ACHN (cell line): ENCODE data around the gene ADGRL1.

Experiments
- DNase-seq: peaks from one replicate; pipeline ENCODE4 v3.0.0-alpha.2; 2015
- in situ Hi-C: cut with HindIII; loops from 2 replicates; pipeline ENCODE4 v1.10.0; 2017; ENCODE audit warnings: low sequenced_read_pairs, low pct_ligation_motif_present, low pct_unique_long_range_greater_than_20kb

ADGRL1 gene

DNA sequence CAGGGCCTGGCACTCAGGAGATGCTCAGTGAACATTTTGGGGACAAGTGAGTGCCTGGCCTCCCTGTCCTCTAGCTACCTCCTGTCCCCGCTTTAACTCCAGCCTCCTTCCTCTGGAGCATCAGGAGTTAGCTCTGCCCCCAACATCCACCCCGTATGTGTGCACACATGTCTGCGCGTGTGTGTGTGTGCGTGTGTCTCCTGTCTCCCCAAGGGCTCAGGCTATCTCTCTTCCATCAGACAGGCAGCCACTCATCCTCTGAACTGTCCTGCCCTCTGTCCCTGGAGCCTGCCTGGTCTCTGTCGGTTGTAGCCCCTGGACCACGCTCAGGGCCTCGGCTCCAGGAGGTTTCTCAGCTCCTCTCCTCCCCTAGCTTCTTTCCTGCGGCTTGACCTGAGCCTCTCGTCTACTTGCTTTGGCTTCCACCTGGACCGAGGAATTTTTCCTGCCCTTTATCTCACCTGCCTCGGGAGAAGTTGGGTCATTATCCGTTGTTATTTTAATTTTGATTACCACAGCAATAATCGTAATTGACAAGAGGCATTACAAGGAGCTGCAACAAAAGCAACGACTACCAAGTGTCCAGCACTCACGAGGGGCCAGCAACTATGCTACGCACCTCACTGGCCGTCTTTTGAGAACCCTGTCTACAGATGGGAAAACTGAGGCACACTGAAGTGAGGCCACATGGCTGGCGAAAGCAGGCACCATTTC is 37.6 kb downstream of the ADGRL1 start:
- in situ Hi-C loops, result no loop called here
- no peak for DNase-seq

DNA sequence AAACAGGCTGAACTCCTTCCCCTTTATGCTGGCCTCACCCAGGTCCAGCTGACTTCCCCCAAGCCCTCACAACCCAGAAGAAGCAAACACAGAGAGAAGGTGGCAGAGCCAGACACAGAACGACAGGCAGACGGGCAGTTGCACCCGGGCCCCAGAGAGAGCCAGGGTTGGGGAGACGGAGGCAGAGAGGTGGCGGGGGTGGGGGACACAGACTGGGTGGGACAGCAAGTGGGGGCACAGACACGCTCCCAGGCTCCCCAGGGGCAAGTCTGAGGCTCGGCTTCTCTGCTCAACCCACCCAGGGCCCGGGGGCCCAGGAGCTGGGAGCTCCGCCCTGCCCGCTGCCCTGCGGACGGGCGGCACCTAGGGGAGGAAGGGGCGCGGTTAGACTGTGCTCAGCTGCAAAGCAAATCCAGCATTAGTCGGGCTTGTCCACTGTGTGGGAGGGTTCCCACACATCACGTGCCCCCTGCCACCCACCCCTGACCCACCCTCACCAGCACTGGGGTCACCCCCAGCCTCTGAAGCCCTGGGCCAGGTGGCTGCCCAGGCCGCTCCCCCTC is 38.3 kb downstream of the ADGRL1 start:
- DNase-seq, result no peak
- in situ Hi-C loops, result no loop called here

DNA sequence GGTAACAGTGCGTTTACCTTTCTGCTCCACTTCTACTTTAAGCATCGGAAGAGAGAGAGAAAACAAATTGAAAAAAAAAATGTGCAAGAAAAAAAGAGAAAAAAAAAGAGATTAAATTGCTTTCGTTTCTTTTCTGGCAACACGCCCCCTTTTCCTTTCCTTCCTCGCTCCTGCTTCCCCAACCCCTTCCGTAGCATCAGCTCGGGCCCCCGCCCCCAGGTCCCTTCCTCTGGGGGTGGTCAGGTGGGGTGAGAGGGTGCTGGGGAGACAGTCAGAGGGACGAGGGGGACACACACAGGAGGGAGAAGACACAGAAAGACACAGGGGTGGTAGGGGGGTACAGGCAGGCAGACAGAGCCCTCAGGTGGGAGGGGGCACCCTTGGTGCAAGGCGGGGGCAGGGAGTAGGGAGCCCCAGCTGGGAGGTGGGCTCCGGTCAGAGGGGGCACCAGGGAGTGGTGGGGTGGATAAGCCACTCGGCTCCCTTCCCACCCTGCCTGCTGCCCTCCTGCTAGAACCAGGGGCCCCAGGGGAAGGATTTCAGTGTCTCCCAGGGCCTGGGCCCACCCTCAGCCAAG is 38.9 kb downstream of the ADGRL1 start:
- DNase-seq, result no peak
- in situ Hi-C loops, result no loop called here

DNA sequence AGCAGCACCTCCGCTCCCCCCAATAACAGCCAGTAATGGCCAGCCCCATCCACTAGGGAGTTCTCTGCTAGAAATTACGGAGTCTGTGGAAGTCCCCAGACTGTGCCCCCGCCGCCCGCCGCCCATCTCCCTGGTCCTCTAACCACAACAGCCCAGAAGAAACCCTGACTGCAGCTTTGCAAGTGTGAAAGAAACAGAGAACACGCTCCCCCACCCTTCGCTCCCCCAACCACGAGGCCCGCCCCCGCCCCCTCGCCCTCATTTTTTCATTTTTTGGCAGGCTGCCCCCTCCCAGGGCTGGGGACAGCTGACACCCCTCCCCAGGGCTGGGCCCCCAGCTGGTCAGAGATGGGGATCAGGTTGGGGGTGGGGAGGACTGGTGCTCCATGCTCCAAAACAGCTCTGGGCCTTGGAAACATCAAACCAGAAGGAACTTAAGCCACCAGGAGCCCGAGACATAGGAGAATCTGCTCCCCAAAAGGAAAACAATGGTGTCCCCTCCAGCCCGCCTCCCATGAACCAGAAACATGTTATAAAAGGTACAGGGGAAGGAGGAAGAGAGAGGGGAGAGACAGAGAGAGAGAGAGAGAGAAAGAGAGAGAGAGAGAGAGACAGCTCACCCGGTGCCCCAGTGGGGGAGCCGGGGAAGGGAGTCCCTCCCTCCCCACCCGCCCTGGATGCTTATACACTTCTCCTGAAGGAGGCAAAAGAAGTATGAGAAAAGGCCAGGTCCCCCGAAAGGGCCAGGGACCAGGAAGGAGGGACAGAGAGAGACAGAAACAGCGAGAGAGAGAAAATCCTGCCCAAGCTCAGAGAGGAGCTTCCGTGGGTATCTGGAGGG is 39.8 kb downstream of the ADGRL1 start:
- DNase-seq, result no peak
- in situ Hi-C loops, result no loop called here

DNA sequence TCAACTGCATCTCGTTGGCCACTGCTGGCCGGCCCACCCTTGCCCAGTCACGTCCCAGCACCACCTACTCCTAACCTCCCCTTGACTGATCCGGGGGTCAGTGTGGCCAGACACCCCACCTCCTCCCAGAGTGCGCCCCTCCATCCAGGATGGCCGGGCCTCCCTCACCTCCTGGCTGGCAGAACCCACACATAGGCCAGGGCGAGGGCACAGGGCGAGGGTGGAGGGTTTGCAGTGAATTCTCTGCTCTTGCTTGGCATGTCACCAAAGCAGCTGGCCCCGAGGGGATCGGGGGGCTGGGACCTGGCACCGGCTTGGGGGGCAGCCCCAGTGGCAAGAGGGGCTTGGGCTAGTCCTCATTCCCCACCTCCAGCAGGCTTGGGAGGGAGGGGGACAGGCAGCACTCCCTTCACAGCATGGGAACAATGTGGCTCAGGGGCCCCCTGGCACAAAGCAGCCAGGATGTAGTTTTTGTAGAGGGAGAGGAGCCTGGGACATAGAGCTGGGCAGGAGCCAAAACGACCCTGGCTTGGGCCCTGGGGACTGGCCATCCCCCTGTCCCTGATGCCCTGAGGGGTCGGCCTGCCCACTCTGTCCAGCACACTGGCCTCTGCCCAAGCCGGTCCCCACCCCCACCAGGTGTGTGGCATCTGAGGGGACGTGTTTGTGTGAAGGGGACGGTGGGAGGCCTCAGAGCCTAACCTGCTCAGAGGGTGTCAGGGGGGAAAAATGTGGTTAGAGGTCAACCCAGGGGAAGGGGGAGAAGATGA is 41.1 kb downstream of the ADGRL1 start:
- in situ Hi-C loops, result no loop called here

DNA sequence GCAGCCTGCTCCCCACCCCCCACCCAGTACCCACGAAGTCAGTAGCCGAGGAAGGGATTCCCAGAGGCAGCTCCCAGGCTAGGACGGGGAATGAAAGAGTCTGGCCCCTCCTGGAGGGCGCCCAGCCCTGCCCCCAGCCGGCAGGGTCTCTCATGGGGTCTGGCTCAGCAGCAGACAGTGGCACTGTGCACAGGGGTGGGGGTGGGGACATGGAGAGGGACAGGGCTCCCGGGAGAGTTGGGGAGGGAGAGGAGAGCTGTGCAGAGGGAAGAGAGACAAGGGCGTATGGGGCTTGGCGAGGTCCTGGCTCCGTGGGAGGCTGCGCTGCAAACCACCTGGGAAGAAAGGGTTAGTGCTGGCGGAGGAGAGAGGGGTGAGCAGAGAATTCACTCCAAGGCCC is 41.9 kb downstream of the ADGRL1 start:
- DNase-seq, result no peak
- in situ Hi-C loops, result no loop called here

More for the DNA sequence above, 41.1 kb downstream of the ADGRL1 start:
- DNase-seq, result no peak

DNA sequence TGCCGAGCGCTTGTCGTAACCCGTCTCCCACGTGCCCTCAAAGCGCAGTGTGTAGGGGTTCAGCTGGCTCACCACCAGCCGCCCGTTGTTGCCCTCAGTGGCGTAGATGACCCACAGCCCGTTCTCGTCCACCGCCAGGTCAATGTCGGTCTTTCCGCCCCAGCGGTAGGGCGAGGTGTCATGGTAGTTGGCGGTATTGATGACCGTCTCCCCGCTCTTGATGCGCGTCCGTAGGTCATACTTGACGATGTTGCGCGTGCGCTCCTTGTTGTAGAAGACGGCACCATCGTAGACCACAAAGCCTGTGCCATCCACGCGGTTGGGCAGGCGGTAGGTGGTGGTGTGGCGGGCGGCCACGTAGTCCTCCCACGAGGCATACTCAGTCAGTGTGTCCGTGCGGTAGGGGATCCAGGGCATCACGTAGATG is 43.1 kb downstream of the ADGRL1 start:
- in situ Hi-C loops, result no loop called here
- no peak for DNase-seq

DNA sequence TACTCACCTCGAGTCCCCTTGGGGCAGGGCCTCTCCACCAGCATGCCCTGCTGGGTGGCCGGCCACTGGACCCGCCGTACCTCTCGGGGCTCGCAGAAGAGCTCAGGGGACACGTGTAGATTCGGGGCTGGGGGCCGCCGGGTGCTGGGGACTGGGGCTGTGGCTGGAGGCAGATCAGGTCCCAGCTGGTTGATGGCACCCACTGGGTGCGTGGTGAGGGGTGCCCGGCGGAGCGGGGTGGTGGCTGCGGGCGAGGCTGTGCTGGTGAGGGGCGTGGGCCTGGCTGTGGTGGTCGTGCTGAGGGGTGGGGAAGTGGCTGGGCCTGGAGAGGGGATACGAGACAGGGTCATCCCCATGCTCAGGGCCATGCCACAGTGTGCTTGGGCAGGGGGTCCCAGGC is 44.7 kb downstream of the ADGRL1 start:
- in situ Hi-C loops, result no loop called here
- no peak for DNase-seq

DNA sequence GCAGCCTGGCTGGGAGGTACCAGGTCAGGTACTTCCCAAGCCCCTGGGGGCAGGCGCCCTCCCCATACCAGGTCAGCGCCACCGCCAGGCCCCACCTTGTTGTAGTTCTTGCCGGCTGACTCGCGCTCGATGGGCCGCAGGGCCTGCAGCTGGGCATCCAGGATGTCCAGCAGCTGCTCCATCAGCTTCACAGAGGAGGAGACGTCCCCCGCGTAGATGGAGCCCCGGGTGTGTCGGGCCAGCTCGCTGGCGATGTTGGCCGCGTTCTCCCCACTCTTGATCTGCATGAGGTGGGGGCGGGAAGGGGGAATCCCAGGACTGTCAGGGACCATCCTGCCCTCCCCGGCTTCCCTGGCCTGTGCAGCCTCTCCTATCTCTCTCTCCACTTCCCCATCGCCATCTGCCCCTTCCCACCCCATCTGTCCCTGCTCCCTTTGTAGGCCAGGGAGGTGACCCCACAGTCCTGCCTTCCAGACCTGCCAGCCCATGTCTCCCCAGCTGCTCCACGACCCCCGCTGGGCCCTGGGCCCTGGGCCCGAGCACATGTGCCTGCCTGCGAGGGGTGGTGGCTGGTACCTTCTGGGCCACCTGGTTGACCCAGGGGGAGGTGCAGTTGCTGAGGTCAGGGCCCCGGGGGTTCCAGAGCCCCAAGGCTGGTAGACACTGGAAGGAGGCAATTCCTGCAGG is 45.8 kb downstream of the ADGRL1 start:
- no peak for DNase-seq
- in situ Hi-C loops, result no loop called here

DNA sequence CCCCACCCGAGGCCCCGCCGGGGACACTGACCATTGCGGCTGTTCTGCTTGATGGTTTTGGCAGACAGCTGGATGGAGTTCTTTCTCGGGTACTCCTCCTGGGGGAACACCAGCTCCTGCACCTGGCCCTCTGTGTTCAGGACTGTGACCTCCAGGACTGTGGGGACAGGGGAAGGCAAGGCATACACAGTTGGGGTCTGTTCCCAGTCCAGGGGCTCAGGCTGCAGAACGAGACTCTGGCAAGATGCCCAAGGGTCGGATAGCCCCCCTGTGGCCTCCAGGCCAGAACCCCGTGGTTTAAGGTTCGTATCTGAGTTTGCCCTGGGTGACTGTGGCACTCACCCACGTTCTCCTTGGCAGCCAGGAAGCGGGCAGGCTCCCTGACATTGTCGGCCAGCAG is 46.9 kb downstream of the ADGRL1 start:
- no peak for DNase-seq
- in situ Hi-C loops, result no loop called here

DNA sequence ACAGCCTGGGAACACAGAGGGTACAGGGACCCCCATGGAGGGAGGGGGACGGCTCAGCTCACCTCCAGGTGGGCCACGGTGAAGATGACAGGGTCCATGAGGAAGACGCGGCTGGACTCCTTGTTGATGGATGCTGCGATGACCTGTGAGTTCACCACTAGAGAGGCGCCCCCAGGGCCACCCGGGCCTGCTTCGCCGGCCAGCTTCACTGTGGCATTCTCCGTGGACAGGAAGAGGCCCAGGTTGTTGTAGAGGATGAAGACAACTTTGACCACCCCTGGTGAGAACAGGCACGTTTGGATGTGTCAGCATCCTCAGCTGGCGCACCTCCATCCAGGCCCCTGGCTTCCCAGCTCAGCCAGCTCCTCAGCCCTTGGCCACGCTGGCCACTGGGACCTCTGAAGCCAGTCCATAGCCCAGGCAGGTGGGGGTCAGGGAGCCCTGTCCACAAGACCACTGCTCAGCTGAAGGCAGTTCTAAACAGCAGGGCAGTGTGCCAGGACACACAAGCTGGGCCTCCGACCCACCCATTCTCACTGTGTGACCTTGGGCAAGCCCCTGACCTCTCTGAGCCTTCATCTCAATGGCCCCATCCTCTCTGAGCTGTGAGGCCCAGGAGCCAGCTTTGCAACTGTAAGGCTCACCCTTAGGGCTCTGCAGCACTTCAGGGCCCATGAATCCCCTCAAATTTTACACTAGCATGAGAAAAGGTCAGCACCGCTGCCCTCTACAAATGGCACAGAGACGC is 47.5 kb downstream of the ADGRL1 start:
- in situ Hi-C loops, result no loop called here
- DNase-seq, result no peak

DNA sequence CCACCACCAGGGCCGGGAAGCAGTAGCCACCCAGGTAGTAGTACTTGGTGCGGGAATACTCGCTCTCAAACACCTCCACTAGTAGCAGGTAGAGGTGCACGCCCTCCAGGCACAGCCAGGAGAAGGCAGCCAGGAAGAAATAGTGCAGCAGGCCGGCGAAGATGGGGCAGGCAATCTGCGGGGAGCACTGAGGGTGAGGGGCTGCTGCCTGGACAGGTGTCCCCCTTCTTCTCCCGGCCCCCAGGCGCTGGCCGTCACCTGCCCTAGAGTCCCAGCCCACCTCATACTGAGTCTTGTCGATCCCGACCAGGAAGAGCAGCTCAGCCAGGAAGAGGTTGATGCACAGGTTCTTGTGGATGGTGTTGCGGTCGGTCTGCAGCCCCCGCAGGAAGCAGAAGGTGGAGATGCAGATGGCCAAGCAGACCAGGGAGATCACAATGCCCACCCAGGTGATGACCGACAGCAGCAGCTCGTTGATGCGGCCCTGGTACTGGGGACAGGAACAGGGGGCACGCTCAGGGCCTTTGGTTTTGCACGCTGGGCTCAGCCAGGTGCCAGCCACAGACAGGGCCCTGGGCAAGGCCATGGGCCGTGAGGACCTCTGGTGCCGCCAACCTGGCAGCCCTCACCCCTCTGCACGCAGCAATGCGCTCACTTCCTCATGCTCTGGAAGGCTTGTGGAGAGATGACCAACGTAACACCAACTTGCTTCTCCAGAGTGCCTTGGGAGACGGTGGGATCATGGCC is 48.8 kb downstream of the ADGRL1 start:
- in situ Hi-C loops, result no loop called here
- no peak for DNase-seq

DNA sequence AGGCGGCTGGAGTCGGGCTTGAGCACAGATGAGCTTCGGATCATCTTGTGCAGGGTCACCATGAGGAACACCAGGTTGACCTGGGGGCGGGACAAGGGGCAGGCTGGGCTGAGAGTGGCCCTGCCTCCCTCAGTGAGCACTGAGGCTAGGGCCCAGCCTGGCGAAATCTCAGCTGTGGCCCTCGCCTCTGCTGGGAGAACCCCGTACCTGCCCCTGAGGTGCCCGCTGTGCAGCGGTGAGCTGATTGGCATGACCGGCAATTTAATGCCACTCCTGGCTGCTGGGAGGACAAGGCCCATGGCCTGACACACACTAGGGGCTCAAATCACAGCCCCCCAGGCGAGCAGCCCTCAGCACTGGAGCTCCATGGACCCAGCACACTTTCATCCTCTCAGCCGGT is 49.8 kb downstream of the ADGRL1 start:
- no peak for DNase-seq
- in situ Hi-C loops, result no loop called here

DNA sequence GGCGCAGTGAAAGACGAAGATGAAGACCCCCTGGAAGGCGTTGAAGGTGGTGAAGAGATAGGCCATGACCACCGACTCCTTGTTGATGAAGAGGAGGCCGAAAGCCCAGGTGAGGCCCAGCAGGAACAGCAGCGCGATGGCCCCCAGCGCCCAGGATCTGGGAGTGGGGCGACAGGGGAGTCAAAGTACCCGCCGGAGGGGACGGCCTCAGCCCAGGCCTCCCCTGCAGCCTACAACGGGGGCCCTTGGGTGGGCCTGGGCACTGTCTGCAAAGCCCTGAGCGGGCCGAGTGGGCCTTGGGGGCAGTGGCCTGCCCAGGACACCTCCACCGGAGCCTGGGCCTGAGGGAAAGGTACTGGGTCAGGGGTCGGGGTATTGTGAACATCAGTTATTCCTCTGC is 50.6 kb downstream of the ADGRL1 start:
- DNase-seq, result no peak
- in situ Hi-C loops, result no loop called here

DNA sequence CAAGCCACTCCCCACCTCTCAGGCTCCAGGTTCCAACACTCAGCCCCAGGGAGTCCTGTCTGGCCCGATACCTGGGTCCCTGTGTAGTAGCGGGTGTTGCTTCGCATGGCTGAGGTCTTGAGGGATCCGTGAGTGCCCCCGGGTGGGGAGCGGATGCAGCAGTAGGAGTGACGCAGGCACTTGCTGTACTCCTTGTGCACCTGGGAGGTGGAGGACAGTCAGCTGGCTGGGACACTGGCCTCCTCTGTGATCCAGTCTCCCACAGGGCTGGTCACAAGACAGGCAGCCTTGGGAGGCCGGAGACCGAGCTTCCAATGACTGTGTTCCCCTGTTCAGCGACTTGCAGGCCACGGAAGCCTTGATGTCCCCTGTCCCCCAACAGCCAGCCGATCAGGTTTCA is 53.3 kb downstream of the ADGRL1 start:
- in situ Hi-C loops, result no loop called here
- DNase-seq, result no peak

DNA sequence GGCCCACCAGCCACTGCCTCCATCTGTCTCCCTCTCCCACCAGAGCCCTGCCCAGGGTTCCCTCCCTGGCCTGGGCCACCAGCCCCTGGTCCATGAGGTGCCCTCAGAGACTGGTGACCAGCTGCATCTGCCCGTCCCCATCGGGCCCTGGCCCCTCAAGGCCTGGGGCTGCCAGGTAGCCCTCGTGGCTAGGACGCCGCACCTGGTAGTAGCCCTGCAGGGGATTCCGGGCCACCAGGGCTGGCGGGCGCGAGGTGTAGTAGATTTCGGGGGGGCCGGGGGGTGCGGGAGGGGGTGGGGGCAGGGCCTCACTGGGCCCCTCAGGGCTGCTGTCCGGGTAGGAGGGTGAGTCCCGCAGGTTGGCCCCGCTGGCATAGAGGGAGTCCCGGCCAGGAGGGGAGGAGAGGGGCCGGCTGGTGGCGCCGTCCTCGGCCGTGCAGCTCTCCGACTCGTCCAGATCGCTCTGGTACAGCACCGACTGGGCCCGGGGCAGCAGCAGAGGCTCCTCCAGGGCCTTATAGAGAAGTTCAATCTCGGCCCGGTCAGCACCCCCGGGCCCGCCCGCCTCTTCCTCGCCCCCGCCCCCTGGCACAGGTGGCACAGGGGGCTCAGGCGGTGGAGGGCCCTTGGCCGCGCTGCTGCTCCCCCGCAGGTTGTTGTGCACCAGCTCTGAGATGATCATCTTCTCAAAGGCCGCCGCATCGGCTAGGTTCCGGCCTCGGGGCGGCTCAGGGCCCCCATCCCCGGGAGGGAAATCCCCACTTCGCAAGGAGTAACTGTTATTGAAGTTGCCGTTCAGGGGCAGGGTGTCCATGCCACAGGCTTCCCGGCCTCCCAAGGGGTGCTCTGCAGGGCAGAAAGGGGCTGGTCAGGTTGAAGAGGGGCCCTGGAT is 55.0 kb downstream of the ADGRL1 start:
- in situ Hi-C loops, result no loop called here

More for the DNA sequence above, 55.0 kb downstream of the ADGRL1 start:
- DNase-seq, result no peak
